K562 (cell line): ENCODE data around the gene TRIP12. TPM values are rescaled to one million over a fixed set of nuclear protein-coding genes. Genes with fewer than 3 reads are reported as not detected.

Source experiments
- SLC30A9 ChIP-seq: fragments of 250-450 bp; sonication (Bioruptor Pico); IDR thresholded peaks from 2 replicates; pipeline ENCODE4 v1.8.0; 2022; ENCODE audit warnings: mild to moderate bottlenecking, moderate library complexity
- SPI1 ChIP-seq: IDR thresholded peaks from 2 replicates; pipeline ENCODE4 v1.6.1; 2011; ENCODE audit warnings: low read depth, low read length, control low read depth, borderline replicate concordance
- ZFX ChIP-seq: sonication (generic); formaldehyde crosslinking; IDR thresholded peaks from 2 replicates; pipeline ENCODE4 v1.8.0; 2022; ENCODE audit warnings: mild to moderate bottlenecking, missing genetic modification reagents, moderate library complexity
- ZNF133 ChIP-seq: fragments of 250-450 bp; sonication (Bioruptor Pico); IDR thresholded peaks from 2 replicates; pipeline ENCODE4 v1.4.0; 2020; ENCODE audit warnings: mild to moderate bottlenecking
- ZNF311 ChIP-seq: fragments of 250-450 bp; sonication (Bioruptor Pico); IDR thresholded peaks from 2 replicates; pipeline ENCODE4 v1.4.0; 2020; ENCODE audit warnings: mild to moderate bottlenecking, moderate library complexity
- ZNF717 ChIP-seq: fragments of 250-450 bp; sonication (Bioruptor Pico); IDR thresholded peaks from 2 replicates; pipeline ENCODE4 v1.5.0; 2021
- polyA plus RNA-seq, 8 experiments: library from polyadenylated mRNA; depleted of rRNA in 4 of 8; stranded (reverse) in 5 of 8; unstranded in 3 of 8; fragments of >200 nt; fragmentation: Nextera tagmentation in 2 of 8; fragmentation: Illumina TruSeq in 1 of 8; extraction: Ambion mirVana in 2 of 8; extraction: Trizol in 1 of 8; gene quantifications; 2 replicates each; pipeline versions ENCODE4 v1.2.1 to v1.2.3, GENCODE V29; 2011 to 2014; ENCODE audit warnings: inconsistent platforms in 1 of 8, missing spikeins in 1 of 8
- total RNA-seq, 7 experiments: library from RNA; depleted of rRNA in 6 of 7; stranded (reverse); fragments of >200 nt in 6 of 7; fragmentation: Illumina TruSeq in 2 of 7; extraction: Trizol in 2 of 7; gene quantifications; 2 replicates each; pipeline versions ENCODE4 v1.2.1 to v1.2.3, GENCODE V29; 2011 to 2021; ENCODE audit warnings: low replicate concordance in 1 of 7
- TF ChIP-seq, protein P1 (sequence below): fragments of 450-650 bp; IDR thresholded peaks from 2 replicates; pipeline ENCODE4 v1.6.1; 2016; ENCODE audit warnings: mild to moderate bottlenecking, moderate library complexity

The TRIP12 gene
- total and polyA plus RNA-seq, 9 of the 15 experiments (the other 6 are each of a cell fraction or from before 2014, with no cell fraction given), result 15.2 to 131 (median 80.1) TPM

GRCh38 chr2:229922449-229923386 is 909 bp upstream of the TRIP12 start, which contains the start of gene FBXO36 (continued):
- TF ChIP-seq, protein P1, sequence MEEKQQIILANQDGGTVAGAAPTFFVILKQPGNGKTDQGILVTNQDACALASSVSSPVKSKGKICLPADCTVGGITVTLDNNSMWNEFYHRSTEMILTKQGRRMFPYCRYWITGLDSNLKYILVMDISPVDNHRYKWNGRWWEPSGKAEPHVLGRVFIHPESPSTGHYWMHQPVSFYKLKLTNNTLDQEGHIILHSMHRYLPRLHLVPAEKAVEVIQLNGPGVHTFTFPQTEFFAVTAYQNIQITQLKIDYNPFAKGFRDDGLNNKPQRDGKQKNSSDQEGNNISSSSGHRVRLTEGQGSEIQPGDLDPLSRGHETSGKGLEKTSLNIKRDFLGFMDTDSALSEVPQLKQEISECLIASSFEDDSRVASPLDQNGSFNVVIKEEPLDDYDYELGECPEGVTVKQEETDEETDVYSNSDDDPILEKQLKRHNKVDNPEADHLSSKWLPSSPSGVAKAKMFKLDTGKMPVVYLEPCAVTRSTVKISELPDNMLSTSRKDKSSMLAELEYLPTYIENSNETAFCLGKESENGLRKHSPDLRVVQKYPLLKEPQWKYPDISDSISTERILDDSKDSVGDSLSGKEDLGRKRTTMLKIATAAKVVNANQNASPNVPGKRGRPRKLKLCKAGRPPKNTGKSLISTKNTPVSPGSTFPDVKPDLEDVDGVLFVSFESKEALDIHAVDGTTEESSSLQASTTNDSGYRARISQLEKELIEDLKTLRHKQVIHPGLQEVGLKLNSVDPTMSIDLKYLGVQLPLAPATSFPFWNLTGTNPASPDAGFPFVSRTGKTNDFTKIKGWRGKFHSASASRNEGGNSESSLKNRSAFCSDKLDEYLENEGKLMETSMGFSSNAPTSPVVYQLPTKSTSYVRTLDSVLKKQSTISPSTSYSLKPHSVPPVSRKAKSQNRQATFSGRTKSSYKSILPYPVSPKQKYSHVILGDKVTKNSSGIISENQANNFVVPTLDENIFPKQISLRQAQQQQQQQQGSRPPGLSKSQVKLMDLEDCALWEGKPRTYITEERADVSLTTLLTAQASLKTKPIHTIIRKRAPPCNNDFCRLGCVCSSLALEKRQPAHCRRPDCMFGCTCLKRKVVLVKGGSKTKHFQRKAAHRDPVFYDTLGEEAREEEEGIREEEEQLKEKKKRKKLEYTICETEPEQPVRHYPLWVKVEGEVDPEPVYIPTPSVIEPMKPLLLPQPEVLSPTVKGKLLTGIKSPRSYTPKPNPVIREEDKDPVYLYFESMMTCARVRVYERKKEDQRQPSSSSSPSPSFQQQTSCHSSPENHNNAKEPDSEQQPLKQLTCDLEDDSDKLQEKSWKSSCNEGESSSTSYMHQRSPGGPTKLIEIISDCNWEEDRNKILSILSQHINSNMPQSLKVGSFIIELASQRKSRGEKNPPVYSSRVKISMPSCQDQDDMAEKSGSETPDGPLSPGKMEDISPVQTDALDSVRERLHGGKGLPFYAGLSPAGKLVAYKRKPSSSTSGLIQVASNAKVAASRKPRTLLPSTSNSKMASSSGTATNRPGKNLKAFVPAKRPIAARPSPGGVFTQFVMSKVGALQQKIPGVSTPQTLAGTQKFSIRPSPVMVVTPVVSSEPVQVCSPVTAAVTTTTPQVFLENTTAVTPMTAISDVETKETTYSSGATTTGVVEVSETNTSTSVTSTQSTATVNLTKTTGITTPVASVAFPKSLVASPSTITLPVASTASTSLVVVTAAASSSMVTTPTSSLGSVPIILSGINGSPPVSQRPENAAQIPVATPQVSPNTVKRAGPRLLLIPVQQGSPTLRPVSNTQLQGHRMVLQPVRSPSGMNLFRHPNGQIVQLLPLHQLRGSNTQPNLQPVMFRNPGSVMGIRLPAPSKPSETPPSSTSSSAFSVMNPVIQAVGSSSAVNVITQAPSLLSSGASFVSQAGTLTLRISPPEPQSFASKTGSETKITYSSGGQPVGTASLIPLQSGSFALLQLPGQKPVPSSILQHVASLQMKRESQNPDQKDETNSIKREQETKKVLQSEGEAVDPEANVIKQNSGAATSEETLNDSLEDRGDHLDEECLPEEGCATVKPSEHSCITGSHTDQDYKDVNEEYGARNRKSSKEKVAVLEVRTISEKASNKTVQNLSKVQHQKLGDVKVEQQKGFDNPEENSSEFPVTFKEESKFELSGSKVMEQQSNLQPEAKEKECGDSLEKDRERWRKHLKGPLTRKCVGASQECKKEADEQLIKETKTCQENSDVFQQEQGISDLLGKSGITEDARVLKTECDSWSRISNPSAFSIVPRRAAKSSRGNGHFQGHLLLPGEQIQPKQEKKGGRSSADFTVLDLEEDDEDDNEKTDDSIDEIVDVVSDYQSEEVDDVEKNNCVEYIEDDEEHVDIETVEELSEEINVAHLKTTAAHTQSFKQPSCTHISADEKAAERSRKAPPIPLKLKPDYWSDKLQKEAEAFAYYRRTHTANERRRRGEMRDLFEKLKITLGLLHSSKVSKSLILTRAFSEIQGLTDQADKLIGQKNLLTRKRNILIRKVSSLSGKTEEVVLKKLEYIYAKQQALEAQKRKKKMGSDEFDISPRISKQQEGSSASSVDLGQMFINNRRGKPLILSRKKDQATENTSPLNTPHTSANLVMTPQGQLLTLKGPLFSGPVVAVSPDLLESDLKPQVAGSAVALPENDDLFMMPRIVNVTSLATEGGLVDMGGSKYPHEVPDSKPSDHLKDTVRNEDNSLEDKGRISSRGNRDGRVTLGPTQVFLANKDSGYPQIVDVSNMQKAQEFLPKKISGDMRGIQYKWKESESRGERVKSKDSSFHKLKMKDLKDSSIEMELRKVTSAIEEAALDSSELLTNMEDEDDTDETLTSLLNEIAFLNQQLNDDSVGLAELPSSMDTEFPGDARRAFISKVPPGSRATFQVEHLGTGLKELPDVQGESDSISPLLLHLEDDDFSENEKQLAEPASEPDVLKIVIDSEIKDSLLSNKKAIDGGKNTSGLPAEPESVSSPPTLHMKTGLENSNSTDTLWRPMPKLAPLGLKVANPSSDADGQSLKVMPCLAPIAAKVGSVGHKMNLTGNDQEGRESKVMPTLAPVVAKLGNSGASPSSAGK, result peak; percentile 80
- no peak for TF ChIP-seq ZNF133 (CRISPR knock-in tag)
- TF ChIP-seq ZNF717, result no peak
- no peak for TF ChIP-seq ZNF311
- TF ChIP-seq SPI1, result no peak
- TF ChIP-seq SLC30A9, result no peak
- TF ChIP-seq ZFX (CRISPR knock-in tag), result peak; percentile 61; the same call in 1 of the 2 replicates
